HepG2 (cell line): Measurements from ENCODE around the gene ANKUB1. TPM values are rescaled to one million over a fixed set of nuclear protein-coding genes. Genes with fewer than 3 reads are reported as not detected.
"Not testable (repeated sequence)": the region's sequence is repeated elsewhere in the genome, so short reads cannot be mapped to it uniquely, and the experiment has no call there.

Experiments
- ATAC-seq: fragments of 200-7000 bp; cut with Tn5 transposase; 3 replicates; pipeline ENCODE4 v1.9.1; 2020; ENCODE audit warnings: mild to moderate bottlenecking, moderate library complexity
- BruUV-seq: library from RNA; stranded (reverse); fragments of 400-500 nt; replicated peaks from 2 replicates; lab custom pipeline; 2021; lab: Mats Ljungman, UMichigan
- CTCF ChIA-PET: fragments of 300-600 bp; formaldehyde crosslinking; extraction: SDS; loops from one replicate; lab custom pipeline; 2021; ENCODE audit warnings: low total read pairs, inconsistent platforms, low intra/inter-chr PET ratio; lab: Yijun Ruan, JAX
- POLR2A ChIA-PET: fragments of 350-600 bp; sonication (Branson Sonifier 250); formaldehyde crosslinking; loops from one replicate; lab custom pipeline; 2020; ENCODE audit warnings: antibody characterized with exemption, inconsistent platforms; lab: Yijun Ruan, JAX
- DNase-seq: peaks from one replicate; pipeline ENCODE4 v3.0.0-alpha.2; 2015; ENCODE audit warnings: low spot score
- FAIRE-seq: peaks from 3 replicates; lab custom pipeline; 2011; peaks lifted over from hg19 to GRCh38; lab: Jason Lieb, UNC
- H2AFZ ChIP-seq: one replicate; pipeline ENCODE4 v1.6.1; 2011; ENCODE audit warnings: low read length, inconsistent platforms
- H3K27ac ChIP-seq: fragments of 300-600 bp; 3 replicates; pipeline ENCODE4 v1.8.0; 2011; ENCODE audit warnings: mixed run types, mild to moderate bottlenecking, mixed read lengths, low read length, inconsistent platforms; ENCODE audit not compliant: insufficient read depth; ENCODE audit errors: extremely low read length
- H3K27me3 ChIP-seq, 2 experiments: fragments of 200-600 bp in 1 of 2; 2 replicates in 1 of 2; 3 replicates in 1 of 2; pipeline versions ENCODE4 v1.6.0 to v1.8.0; 2011; ENCODE audit warnings: low read length in 2 of 2, mild to moderate bottlenecking in 2 of 2, moderate library complexity in 2 of 2, inconsistent platforms in 1 of 2; ENCODE audit not compliant: insufficient read depth in 2 of 2, control insufficient read depth in 1 of 2
- H3K36me3 ChIP-seq, 2 experiments: fragments of 200-600 bp in 1 of 2; replicated peaks in 1 of 2; 2 replicates in 1 of 2; 3 replicates in 1 of 2; pipeline versions ENCODE4 v1.5.1 to v1.8.0; 2011; ENCODE audit warnings: low read length in 2 of 2, inconsistent platforms in 1 of 2; ENCODE audit not compliant: insufficient read depth in 2 of 2, control insufficient read depth in 1 of 2
- H3K4me1 ChIP-seq: 2 replicates; pipeline ENCODE4 v1.5.1; 2012; ENCODE audit warnings: low read length, inconsistent platforms; ENCODE audit not compliant: insufficient read depth
- H3K4me2 ChIP-seq: 2 replicates; pipeline ENCODE4 v1.6.0; 2011; ENCODE audit warnings: low read depth, low read length, inconsistent platforms
- H3K4me3 ChIP-seq, 3 experiments: fragments of 200-600 bp in 1 of 3; sonication (generic), shearing (Covaris generic) in 1 of 3; replicated peaks in 1 of 3; 2 replicates each; pipeline ENCODE4 v1.5.1; 2011 to 2016; ENCODE audit warnings: low read length in 3 of 3, inconsistent platforms in 2 of 3, low read depth in 2 of 3, mild to moderate bottlenecking in 2 of 3, control low read depth in 1 of 3, mixed read lengths in 1 of 3; ENCODE audit not compliant: insufficient read depth in 1 of 3
- H3K79me2 ChIP-seq: one replicate; pipeline ENCODE4 v1.6.1; 2011; ENCODE audit warnings: low read length, inconsistent platforms; ENCODE audit not compliant: insufficient read depth
- H3K9ac ChIP-seq: 2 replicates; pipeline ENCODE4 v1.6.0; 2011; ENCODE audit warnings: mild to moderate bottlenecking, low read depth, low read length, inconsistent platforms; ENCODE audit not compliant: insufficient read depth
- H3K9me3 ChIP-seq: 2 replicates; pipeline ENCODE4 v1.5.1; 2012; ENCODE audit warnings: mild to moderate bottlenecking, low read length
- H4K20me1 ChIP-seq: 2 replicates; pipeline ENCODE4 v1.6.0; 2011; ENCODE audit warnings: inconsistent platforms, mild to moderate bottlenecking, low read length, moderate library complexity; ENCODE audit not compliant: insufficient read depth
- BORCS8-MEF2B ChIP-seq: sonication (generic); formaldehyde crosslinking; IDR thresholded peaks from 2 replicates; pipeline ENCODE4 v1.8.0; 2022; ENCODE audit warnings: mild to moderate bottlenecking, missing genetic modification reagents
- CERS6 ChIP-seq: sonication (generic); formaldehyde crosslinking; IDR thresholded peaks from 2 replicates; pipeline ENCODE4 v1.5.0; 2020; ENCODE audit warnings: missing genetic modification reagents
- HNRNPH1 ChIP-seq: fragments of 200-400 bp; formaldehyde crosslinking; optimal IDR thresholded peaks from 2 replicates; pipeline ENCODE3; 2017; ENCODE audit warnings: mild to moderate bottlenecking, low read depth, low read length
- NCOA5 ChIP-seq: sonication (generic); formaldehyde crosslinking; IDR thresholded peaks from 2 replicates; pipeline ENCODE4 v1.4.0; 2020; ENCODE audit warnings: missing genetic modification reagents
- THAP8 ChIP-seq: sonication (generic); formaldehyde crosslinking; IDR thresholded peaks from 2 replicates; pipeline ENCODE4 v1.5.1; 2020; ENCODE audit warnings: missing genetic modification reagents, mild to moderate bottlenecking, borderline replicate concordance
- ZFP36L1 ChIP-seq: sonication (generic); formaldehyde crosslinking; IDR thresholded peaks from 2 replicates; pipeline ENCODE4 v1.8.0; 2022; ENCODE audit warnings: mild to moderate bottlenecking, missing genetic modification reagents, moderate library complexity
- ZNF280D ChIP-seq: sonication (generic); formaldehyde crosslinking; IDR thresholded peaks from 2 replicates; pipeline ENCODE4 v1.5.1; 2020; ENCODE audit warnings: mild to moderate bottlenecking, missing genetic modification reagents
- ZNF629 ChIP-seq: sonication (generic); formaldehyde crosslinking; conservative IDR thresholded peaks from 2 replicates; pipeline ENCODE4 v1.5.0; 2020; ENCODE audit warnings: missing genetic modification reagents
- ZNF777 ChIP-seq: sonication (generic); formaldehyde crosslinking; IDR thresholded peaks from 2 replicates; pipeline ENCODE4 v1.4.0; 2020; ENCODE audit warnings: missing genetic modification reagents
- ZSCAN21 ChIP-seq: sonication (generic); formaldehyde crosslinking; IDR thresholded peaks from 2 replicates; pipeline ENCODE4 v1.8.0; 2022; ENCODE audit warnings: mild to moderate bottlenecking, missing genetic modification reagents, moderate library complexity, borderline replicate concordance
- WGBS: methylation state at CpG from one replicate; pipeline ENCODE4 v1.1.6; 2017; ENCODE audit warnings: low lambda C conversion rate; 5-methylcytosine and 5-hydroxymethylcytosine counted together
- in situ Hi-C: cut with HindIII; loops from 2 replicates; pipeline ENCODE4 v1.10.0; 2017; ENCODE audit warnings: low pct_unique_long_range_greater_than_20kb; ENCODE audit not compliant: extremely low pct_ligation_motif_present
- intact Hi-C: fragments of 100-400 bp; cut with micrococcal nuclease; formaldehyde crosslinking; loops from one replicate; pipeline ENCODE4 v1.10.0; 2022; ENCODE audit not compliant: unreplicated experiment
- polyA plus RNA-seq, 8 experiments: library from polyadenylated mRNA; depleted of rRNA in 3 of 8; stranded (reverse) in 7 of 8; unstranded in 1 of 8; fragments of >200 nt; fragmentation: Illumina TruSeq in 4 of 8; extraction: Trizol in 4 of 8; gene quantifications; 2 replicates each; pipeline versions ENCODE4 v1.2.1 to v1.2.3, GENCODE V29; 2011 to 2016; ENCODE audit warnings: low read depth in 4 of 8, missing spikeins in 1 of 8, mixed read lengths in 1 of 8; ENCODE audit not compliant: insufficient read depth in 1 of 8
- total RNA-seq, 5 experiments: library from RNA; depleted of rRNA; stranded (reverse); fragments of >200 nt; fragmentation: Illumina TruSeq; extraction: Trizol; gene quantifications; 2 replicates each; pipeline ENCODE4 v1.2.3, GENCODE V29; 2016; ENCODE audit warnings: low read depth in 1 of 5

The ANKUB1 gene
- total and polyA plus RNA-seq, 2 of the 13 experiments (the other 11 are each of a cell fraction or from before 2014, with no cell fraction given): not detected

GRCh38 chr3:149838491-149838890, 46.1 kb upstream of the ANKUB1 start:
- CTCF ChIA-PET, intact Hi-C loops, H3K36me3 ChIP-seq, H2AFZ ChIP-seq, H4K20me1 ChIP-seq, BruUV-seq, POLR2A ChIA-PET, H3K27ac ChIP-seq, H3K27me3 ChIP-seq, DNase-seq, ATAC-seq, H3K4me2 ChIP-seq, in situ Hi-C loops, H3K4me3 ChIP-seq, H3K9ac ChIP-seq: not testable (repeated sequence)
- H3K4me1 ChIP-seq: peaks cover 30% of the 10 kb centered on the region
- TF ChIP-seq ZNF280D (CRISPR knock-in tag): 0 out of 2 replicates have a peak, but pooled peaks have one; percentile 27
- FAIRE-seq: peak; percentile 57
- peaks cover 42% of the 10 kb centered on the region for H3K79me2 ChIP-seq
- H3K9me3 ChIP-seq: peaks cover 35% of the 10 kb centered on the region
- 100% methylated on average over 2 of the region's 3 CpGs for WGBS

GRCh38 chr3:149833241-149833640, 40.9 kb upstream of the ANKUB1 start:
- in situ Hi-C loops (no loop called here), intact Hi-C loops (no loop called here)
- WGBS: 97% methylated on average over 2 of the region's 2 CpGs
- H3K9ac ChIP-seq: no peak overlapping the region
- no peak overlapping the region for H3K4me3 ChIP-seq
- no TSS peak for BruUV-seq
- CTCF ChIA-PET: no interaction called here
- no peaks in the 10 kb centered on the region for H3K4me1 ChIP-seq
- FAIRE-seq (no peak), DNase-seq (no peak), ATAC-seq (no peak)
- no peak overlapping the region for H3K27ac ChIP-seq
- peaks cover 46% of the 10 kb centered on the region for H3K79me2 ChIP-seq
- peaks cover 69% of the 10 kb centered on the region for H3K9me3 ChIP-seq
- 0 out of 5 replicates have a peak, but pooled peaks cover 0 to 2% of the 10 kb centered on the region in 2 experiments for H3K36me3 ChIP-seq
- H4K20me1 ChIP-seq: no peaks in the 10 kb centered on the region; the same call in 1 of the 2 replicates
- H3K27me3 ChIP-seq: no peaks in the 10 kb centered on the region
- no peak overlapping the region for H2AFZ ChIP-seq
- no peak overlapping the region for H3K4me2 ChIP-seq
- POLR2A ChIA-PET: no interaction called here
- TF ChIP-seq ZFP36L1 (CRISPR knock-in tag) (no peak), BORCS8-MEF2B (CRISPR knock-in tag) (no peak), ZNF777 (CRISPR knock-in tag) (no peak), ZNF629 (CRISPR knock-in tag) (no peak), THAP8 (no peak), ZSCAN21 (CRISPR knock-in tag) (no peak), CERS6 (CRISPR knock-in tag) (no peak), NCOA5 (CRISPR knock-in tag) (no peak), HNRNPH1 (no peak)
